ENCODE measurements around the gene OR1A1. TPM values are rescaled to one million over a fixed set of nuclear protein-coding genes. Genes with fewer than 3 reads are reported as not detected.
"Not testable (repeated sequence)": the region's sequence is repeated elsewhere in the genome, so short reads cannot be mapped to it uniquely, and the experiment has no call there.

Gene OR1A1
- total RNA-seq, 4 donors from 2014 or later: 0.23 TPM; not detected in 3

- H3K4me3 ChIP-seq, H3K4me1 ChIP-seq, H3K27ac ChIP-seq, H3K9me3 ChIP-seq, H3K36me3 ChIP-seq, ATAC-seq, H3K27me3 ChIP-seq: not testable (repeated sequence)
- WGBS, 2 donors (ENCODE audit: low coverage in 1 of 2): 50 to 82% methylated on average over 1 of the region's 1 CpG
These were observed 37.4 kb downstream of the OR1A1 start for GRCh38 chr17:3244841-3245240.

DNA sequence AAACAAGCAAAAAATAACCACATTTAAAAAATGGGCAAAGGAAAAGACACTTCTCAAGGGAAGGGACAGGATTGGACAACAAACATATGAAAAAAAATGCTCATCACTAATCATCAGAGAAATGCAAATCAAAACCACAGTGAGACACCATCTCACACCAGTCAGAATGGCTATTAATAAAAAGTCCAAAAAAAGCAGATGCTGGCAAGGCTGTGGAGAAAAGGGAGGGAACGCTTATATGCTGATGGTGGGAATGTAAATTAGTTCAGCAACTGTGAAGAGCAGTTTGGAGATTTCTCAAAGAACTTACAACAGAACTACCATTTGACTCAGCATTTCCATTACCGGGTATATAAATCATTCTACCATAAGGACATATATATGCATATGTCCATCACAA, 41.5 kb downstream of the OR1A1 start:
- H3K4me1 ChIP-seq, H3K9me3 ChIP-seq, H3K4me3 ChIP-seq, ATAC-seq, H3K27ac ChIP-seq, H3K36me3 ChIP-seq, H3K27me3 ChIP-seq: not testable (repeated sequence)
- no CpG with 5 or more reads among the region's 2 CpGs for WGBS, 2 donors (ENCODE audit: low coverage in 1 of 2)

DNA sequence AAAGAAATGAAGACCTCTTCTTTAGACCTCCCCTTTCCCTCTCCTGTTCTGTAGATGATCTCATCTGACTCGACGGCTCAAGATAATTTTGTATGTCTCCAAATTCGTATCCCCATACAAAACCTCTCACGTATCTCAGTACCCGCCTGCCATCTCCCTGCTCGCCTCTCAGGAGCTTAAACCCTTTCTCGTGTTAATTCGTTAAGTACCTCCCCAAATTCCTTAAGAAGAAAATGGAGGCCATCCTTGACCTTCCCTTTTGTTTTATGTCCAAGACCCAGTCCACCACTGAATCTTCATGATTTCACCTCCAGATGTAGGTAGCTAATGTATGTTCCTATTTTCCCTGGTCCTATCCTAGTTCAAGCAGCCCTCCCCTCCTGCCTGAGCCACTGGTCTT, 49.1 kb downstream of the OR1A1 start:
- H3K4me1 ChIP-seq: no peaks in the 10 kb centered on the region
- H3K27me3 ChIP-seq: no peaks in the 10 kb centered on the region
- 81 to 90% methylated on average over 7 to 8 of the region's 8 CpGs for WGBS, 2 donors (ENCODE audit: low coverage in 1 of 2)
- H3K4me3 ChIP-seq: no peak overlapping the region
- H3K27ac ChIP-seq: no peak overlapping the region
- TF ChIP-seq EP300 (IDR thresholded peaks at IDR 0.05) (no peak), POLR2AphosphoS5 (IDR thresholded peaks at IDR 0.05) (no peak), POLR2A (IDR thresholded peaks at IDR 0.05) (no peak)
- TF ChIP-seq, protein P1, sequence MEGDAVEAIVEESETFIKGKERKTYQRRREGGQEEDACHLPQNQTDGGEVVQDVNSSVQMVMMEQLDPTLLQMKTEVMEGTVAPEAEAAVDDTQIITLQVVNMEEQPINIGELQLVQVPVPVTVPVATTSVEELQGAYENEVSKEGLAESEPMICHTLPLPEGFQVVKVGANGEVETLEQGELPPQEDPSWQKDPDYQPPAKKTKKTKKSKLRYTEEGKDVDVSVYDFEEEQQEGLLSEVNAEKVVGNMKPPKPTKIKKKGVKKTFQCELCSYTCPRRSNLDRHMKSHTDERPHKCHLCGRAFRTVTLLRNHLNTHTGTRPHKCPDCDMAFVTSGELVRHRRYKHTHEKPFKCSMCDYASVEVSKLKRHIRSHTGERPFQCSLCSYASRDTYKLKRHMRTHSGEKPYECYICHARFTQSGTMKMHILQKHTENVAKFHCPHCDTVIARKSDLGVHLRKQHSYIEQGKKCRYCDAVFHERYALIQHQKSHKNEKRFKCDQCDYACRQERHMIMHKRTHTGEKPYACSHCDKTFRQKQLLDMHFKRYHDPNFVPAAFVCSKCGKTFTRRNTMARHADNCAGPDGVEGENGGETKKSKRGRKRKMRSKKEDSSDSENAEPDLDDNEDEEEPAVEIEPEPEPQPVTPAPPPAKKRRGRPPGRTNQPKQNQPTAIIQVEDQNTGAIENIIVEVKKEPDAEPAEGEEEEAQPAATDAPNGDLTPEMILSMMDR (IDR thresholded peaks at IDR 0.05): no peak
- no peaks in the 10 kb centered on the region for H3K36me3 ChIP-seq
- H3K9me3 ChIP-seq: no peaks in the 10 kb centered on the region
- ATAC-seq: no peak

- no peak for TF ChIP-seq EP300 (IDR thresholded peaks at IDR 0.05)
- H3K27ac ChIP-seq: no peak overlapping the region
- H3K4me3 ChIP-seq: no peak overlapping the region
- no peaks in the 10 kb centered on the region for H3K9me3 ChIP-seq
- WGBS, 2 donors (ENCODE audit: low coverage in 1 of 2): 50 to 75% methylated on average over 1 of the region's 1 CpG
- ATAC-seq: no peak
- H3K36me3 ChIP-seq: no peaks in the 10 kb centered on the region
- no peaks in the 10 kb centered on the region for H3K4me1 ChIP-seq
- H3K27me3 ChIP-seq: no peaks in the 10 kb centered on the region
These were observed 52.7 kb downstream of the OR1A1 start for GRCh38 chr17:3260163-3260562.

- Histone ChIP-seq H3K27me3 (no peaks in the 10 kb centered on the region), H3K36me3 (no peaks in the 10 kb centered on the region), H3K9me3 (no peaks in the 10 kb centered on the region), H3K4me1 (no peaks in the 10 kb centered on the region), H3K4me3 (no peak overlapping the region), H3K27ac (no peak overlapping the region)
- WGBS, 2 donors (ENCODE audit: low coverage in 1 of 2): 68 to 77% methylated on average over 8 to 11 of the region's 13 CpGs
- ATAC-seq: no peak
- TF ChIP-seq, protein P1 (IDR thresholded peaks at IDR 0.05): no peak
- TF ChIP-seq EP300 (IDR thresholded peaks at IDR 0.05) (no peak), POLR2AphosphoS5 (IDR thresholded peaks at IDR 0.05) (no peak), POLR2A (IDR thresholded peaks at IDR 0.05) (no peak)
These were observed 53.1 kb downstream of the OR1A1 start for GRCh38 chr17:3260600-3260999.

Other genes starting within 250 kb of the OR1A1 start
- gene OR1D5, start 144.1 kb upstream of the OR1A1 start, total RNA-seq: not detected
- gene OR1D2, start 103.2 kb upstream of the OR1A1 start, total RNA-seq: not detected
- not detected for gene OR1G1, start 80.1 kb upstream of the OR1A1 start, total RNA-seq
- not detected for gene OR1A2, start 10.1 kb upstream of the OR1A1 start, total RNA-seq
- under 1 TPM in 1 of 4 donors, not detected in 3; 0.50 TPM for gene OR3A1, start 90.7 kb downstream of the OR1A1 start, total RNA-seq
- under 1 TPM in 3 of 4 donors, not detected in 1; 0.67 to 0.78 (median 0.72) TPM for gene OR3A2, start 178.6 kb downstream of the OR1A1 start, total RNA-seq
- not detected for gene OR1E1, start 190.7 kb downstream of the OR1A1 start, total RNA-seq
- gene OR3A3, start 203.7 kb downstream of the OR1A1 start, total RNA-seq: not detected
- gene OR1E2, start 226.2 kb downstream of the OR1A1 start, total RNA-seq: not detected

All from gastroesophageal sphincter (tissue), 4 donors.